NCI-H69 (cell line): Measurements from ENCODE around the gene TUBB1.
"Not testable (repeated sequence)": the region's sequence is repeated elsewhere in the genome, so short reads cannot be mapped to it uniquely, and the experiment has no call there.

Experiments
- DNase-seq: peaks from one replicate; lab custom pipeline; 2025; lab: John Stamatoyannopoulos, UW

TUBB1 gene

GRCh38 chr20:59019217-59019616, at the start of gene TUBB1:
Gene TUBB1, plus strand, starts transcription at chr20:59019429. Its CDS starts 94 bp downstream, at chr20:59019523.
- DNase-seq = no peak

GRCh38 chr20:58969439-58969838, 49.8 kb upstream of the TUBB1 start:
- no peak for DNase-seq

DNA sequence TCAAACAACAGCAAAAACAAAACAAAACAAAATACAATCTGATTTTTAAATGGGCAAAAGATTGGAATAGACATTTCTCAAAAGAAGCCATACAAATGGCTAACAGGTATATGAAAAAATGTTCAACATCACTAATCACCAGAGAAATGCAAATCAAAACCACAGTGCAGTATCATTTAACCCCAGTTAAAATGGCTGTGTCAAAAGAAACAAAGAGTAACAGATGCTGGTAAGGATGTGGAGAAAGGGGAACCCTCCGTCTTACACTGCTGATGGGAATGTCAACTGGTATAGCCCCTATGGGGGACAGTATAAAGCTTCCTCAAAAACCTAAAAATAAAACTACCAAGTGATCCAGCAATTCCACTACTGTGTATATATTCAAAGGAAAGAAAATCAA, 49.1 kb upstream of the TUBB1 start:
- no peak for DNase-seq

- no peak for DNase-seq
Measured at GRCh38 chr20:58971429-58971828, 47.8 kb upstream of the TUBB1 start.

GRCh38 chr20:58973179-58973578, 46.0 kb upstream of the TUBB1 start:
- no peak for DNase-seq

GRCh38 chr20:58973866-58974265, 45.4 kb upstream of the TUBB1 start:
- DNase-seq = no peak

GRCh38 chr20:58975353-58975752, 43.9 kb upstream of the TUBB1 start:
- no peak for DNase-seq

DNA sequence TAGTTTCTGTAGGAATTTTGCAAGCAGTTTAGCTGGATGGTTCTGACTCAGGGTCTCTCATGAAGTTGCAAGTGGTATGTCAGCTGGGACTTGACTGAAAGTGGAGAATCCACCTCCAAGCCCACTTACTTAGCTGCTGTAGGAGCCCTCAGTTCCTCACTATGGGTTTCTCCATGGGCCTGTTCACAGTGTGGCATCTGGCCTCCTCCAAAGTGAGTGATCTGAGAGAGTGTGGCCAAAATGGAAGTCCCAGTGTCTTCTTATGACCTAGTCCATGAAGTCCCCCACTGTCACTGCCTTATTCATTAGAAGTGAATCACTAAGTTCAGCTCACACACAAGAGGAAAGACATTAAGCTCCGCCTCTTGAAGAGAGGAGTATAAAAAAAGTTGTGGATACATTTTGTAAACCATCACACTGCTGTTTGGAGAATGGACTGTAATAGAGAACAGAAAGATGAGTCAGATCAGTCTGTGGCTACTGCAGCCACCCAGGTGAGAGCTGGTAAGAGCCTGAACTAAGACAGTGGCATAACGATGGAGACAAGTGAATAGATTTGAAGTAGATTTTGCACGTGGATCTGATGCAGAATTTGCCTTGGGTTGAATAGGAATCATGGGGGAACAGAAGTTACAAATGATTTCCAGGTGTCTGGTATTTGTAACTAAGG, 43.0 kb upstream of the TUBB1 start:
- DNase-seq = no peak

- DNase-seq = no peak
Measured at GRCh38 chr20:58978351-58979190, 40.7 kb upstream of the TUBB1 start.

DNA sequence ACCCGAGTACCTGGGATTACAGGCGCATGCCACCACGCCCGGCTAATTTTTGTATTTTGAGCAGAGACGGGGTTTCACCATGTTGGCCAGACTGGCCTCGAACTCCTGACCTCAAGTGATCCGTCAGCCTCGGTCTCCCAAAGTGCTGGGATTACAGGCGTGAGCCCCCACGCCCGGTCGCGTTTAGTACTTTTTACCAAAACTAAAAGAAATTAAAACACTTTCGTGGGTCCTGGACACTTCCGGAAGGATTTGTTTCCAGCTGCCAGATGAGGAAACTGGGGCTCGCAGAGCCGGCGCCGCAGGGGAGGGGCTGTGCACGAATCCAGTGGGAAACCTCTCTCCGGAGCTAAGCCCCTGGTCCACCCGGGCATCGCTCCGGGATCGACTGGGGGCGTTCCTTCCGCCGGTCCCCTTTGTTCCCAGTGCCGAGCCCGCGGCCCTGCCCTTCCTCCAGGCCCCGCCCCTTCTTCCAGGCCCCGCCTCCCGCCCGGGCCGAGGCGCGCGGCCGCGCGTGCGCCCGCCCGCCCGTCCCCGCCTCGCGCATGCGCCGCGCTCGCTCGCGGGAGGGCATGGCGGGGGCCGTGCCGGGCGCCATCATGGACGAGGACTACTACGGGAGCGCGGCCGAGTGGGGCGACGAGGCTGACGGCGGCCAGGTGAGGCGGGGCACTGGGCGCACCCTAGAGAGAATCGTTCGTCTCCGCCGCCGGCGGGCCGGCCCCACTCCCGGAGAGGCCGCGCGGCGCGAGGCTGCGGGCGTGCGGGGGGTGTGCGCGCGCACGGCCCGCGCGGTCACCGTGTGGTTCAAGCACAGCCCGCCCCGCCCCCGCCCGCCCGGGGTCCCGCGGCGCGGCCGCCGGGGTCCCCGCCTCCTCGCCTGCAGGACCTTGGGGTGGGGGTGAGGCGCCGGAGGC, 38.3 kb upstream of the TUBB1 start, which contains the start of gene NELFCD:
NELFCD (plus strand) TSS at position 546 of the 917 bp plus-strand sequence; CDS start at position 600, 54 bp downstream.
- peak; percentile 90 for DNase-seq

- peak; percentile 26 for DNase-seq
Measured at GRCh38 chr20:58981628-58982364, 37.4 kb upstream of the TUBB1 start.

DNA sequence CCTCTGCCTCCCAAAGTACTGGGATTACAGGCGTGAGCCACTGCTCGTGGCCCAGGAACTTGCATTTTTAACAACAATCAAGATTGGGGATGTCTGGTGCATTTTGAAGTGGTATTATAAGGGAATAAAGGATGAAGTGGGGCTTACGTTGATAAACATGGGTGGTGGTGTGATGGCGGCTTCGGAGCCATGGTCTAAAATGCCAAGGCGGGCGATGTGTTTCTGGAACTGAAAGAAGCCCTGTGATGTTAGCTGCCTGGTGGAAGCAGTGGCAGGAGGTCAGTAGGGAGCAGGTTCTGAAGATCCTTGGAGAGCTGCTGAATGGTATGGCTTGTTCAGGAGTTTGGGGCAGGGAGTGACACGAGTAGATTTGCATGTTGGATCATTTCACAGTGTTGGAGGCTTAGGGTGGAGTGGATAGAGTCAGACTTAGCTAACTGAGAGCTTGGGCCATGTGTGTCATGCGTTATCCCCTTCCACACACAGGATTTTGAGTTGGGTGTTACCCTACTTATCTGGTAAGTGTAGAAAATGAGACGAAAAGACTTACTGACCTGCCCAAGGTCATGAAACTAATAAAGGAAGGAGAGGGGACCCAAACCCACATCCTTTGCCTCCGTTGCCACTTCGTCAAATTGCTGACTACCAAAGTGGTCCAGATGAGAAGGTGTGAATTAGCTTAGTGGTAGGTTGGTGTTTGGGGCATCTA, 36.7 kb upstream of the TUBB1 start:
- no peak for DNase-seq

DNA sequence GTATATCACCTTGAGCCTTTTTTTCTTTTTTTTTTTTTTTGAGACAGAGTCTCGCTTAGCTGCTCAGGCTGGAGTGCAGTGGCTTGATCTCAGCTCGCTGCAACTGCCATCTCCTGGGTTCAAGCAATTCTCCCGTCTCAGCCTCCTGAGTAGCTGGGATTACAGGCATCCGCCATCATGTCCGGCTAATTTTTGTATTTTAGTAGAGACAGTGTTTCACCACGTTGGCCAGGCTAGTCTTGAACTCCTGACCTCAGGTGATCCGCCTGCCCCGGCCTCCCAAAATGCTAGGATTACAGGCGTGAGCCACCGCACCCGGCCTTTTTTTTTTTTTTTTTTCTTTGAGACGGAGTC, 36.1 kb upstream of the TUBB1 start:
- not testable (repeated sequence) for DNase-seq

DNA sequence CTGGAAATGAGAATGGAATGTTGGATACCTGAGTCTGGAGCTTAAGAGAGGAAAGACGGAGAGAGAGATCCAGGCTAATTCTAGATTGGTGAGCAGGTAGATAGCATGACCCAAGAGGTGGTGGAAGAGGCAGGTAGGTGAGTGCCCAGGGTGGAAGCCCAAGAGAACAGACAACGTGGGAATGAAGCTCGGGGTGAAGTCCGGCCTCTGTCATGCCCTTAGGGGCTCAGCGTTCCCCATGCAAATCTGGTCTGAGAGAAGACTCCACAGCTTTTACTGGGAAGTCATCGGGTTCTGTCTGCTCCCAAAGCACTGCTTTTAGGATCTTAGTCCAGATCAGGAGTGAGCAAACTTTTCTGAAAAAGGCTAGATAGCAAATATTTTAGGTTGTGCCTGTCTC, 34.5 kb upstream of the TUBB1 start:
- DNase-seq = no peak

- DNase-seq = no peak
Measured at GRCh38 chr20:58985656-58986055, 33.6 kb upstream of the TUBB1 start.

DNA sequence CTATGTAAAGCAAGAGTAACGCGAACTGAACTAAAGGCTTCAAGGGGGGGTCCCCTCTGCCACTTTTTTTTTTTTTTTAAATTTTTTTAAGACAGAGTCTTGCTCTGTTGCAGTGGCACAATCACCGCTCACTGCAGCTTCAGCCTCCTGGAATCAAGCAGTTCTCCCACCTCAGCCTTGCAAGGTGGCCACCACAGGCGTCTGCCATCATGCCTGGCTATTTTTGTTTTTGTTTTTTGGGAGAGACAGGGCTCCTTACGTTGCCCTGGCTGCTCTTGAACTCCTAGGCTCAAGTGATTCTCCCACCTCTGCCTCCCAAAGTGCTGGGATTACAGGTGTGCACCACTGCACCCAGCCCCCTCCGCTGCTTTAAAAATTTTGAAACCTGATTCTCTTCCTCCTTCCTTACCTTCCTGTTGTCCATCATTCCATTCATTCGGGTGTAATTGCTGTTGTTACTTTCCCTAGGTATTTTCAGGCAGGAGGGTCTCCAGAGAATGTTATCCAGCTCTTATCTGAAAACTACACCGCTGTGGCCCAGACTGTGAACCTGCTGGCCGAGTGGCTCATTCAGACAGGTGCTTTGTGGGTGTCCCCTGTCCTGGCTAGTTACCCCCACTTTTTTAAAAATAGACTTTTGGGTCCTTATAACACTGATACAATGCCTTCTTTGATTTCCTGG, 32.8 kb upstream of the TUBB1 start:
- DNase-seq = no peak

DNA sequence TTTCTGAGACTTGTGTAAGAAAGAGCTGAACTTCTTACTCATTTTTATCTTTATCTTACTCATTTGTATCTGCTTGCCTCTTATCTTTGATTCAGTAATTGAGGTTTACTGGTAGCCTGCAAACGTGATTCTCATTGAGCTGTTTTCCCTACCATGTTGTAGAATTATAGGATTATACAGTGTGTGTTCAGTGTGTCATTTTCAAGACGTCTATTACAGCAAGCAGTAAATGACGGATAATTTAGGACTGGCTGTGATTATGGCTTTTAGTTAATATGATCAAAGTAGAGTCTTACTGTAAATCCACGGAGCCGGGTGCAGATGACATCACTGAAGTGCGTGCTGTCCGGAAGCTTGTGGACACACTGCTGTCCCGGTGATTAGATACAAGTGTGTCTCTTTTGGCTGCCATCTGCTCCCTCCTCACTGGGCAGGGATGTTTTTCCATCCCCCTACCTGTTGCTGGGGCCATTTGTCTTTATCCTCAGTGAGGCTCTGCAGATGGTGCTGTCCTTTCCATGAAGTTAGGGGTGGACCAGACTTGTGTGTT, 32.2 kb upstream of the TUBB1 start:
- DNase-seq = no peak

DNA sequence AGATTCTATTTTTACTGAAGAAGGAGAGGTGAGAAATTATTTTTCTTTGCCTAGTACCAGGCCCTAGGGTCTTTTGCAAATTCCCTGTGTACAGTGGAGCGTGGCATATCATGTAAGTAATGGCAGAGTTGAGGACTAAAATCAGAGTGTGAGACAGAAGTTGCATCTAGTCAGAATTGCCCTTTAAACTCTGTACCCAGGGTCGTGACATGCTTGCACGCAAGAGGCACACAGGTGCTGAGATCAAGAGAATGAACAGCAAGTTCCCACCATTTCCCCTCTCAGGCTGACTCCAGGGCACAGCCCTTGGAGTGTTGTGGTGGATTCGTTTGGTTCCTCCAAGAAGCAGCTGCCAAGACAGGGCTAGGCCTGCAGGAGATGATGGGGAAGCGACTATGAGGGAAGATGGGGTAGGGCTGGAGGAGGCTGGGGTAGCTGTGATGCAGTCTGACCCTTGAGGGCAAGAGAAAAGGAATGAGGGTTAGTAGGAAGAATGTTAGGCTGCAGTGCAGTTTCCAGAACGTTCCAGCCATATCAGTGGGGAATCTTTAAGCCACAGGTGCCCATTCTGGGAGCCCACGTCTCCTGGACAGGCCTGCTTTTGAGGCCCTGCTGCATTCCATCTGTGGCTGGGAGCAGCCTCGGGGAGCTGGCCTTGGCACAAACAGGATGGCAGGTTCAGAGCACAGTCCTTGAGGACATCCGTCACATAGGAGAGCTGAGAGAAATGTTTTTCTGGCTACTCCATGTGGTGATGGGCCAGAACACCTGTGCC, 31.3 kb upstream of the TUBB1 start:
- no peak for DNase-seq

- no peak for DNase-seq
Measured at GRCh38 chr20:58988565-58988882, 30.7 kb upstream of the TUBB1 start.
